Neural cell (in vitro differentiated cells): ENCODE data around the gene RBM20.

ENCODE experiments used
- EZH2 ChIP-seq: fragments of 200-600, 300-800 bp; shearing (Covaris generic), sonication (generic); IDR thresholded peaks from 2 replicates; pipeline ENCODE4 v1.6.1; 2014; ENCODE audit warnings: antibody characterized with exemption, low read length, borderline replicate concordance, mild to moderate bottlenecking; ENCODE audit not compliant: insufficient read depth, poor library complexity, severe bottlenecking
- MXI1 ChIP-seq: fragments of 450-650 bp; conservative IDR thresholded peaks from 2 replicates; pipeline ENCODE4 v1.6.1; 2014; ENCODE audit warnings: antibody characterized with exemption, mild to moderate bottlenecking; ENCODE audit not compliant: poor library complexity, severe bottlenecking
- RAD21 ChIP-seq: fragments of 450-650 bp; conservative IDR thresholded peaks from 2 replicates; pipeline ENCODE4 v1.6.1; 2014; ENCODE audit warnings: antibody characterized with exemption, mild to moderate bottlenecking, moderate library complexity
- TAF1 ChIP-seq: IDR thresholded peaks from 2 replicates; pipeline ENCODE4 v1.6.1; 2012; ENCODE audit warnings: low read depth
- TF ChIP-seq, protein P1 (sequence below): fragments of 450-650 bp; IDR thresholded peaks from 2 replicates; pipeline ENCODE4 v1.5.1; 2014; ENCODE audit warnings: antibody characterized with exemption, mild to moderate bottlenecking, moderate library complexity; ENCODE audit not compliant: poor library complexity, severe bottlenecking

DNA sequence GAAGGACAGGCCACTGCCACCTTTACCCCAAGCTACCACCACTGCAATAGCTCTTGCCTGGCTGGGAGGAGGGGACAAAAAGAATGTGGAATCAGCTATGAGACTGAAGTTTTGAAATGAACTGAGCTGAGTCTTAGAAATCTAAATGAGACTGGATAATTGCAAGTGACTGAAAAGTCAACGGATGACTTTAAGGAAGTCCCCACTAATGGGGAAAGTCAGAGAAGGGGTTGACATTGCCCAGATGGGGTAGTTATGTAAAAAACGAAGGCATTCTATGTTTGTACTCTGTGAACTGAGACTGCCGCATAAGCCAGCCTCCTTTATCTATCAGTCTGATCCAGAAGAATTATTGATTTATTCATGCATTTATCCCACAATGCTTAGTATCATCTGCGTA, 67.2 kb downstream of the RBM20 start:
- TF ChIP-seq, protein P1, sequence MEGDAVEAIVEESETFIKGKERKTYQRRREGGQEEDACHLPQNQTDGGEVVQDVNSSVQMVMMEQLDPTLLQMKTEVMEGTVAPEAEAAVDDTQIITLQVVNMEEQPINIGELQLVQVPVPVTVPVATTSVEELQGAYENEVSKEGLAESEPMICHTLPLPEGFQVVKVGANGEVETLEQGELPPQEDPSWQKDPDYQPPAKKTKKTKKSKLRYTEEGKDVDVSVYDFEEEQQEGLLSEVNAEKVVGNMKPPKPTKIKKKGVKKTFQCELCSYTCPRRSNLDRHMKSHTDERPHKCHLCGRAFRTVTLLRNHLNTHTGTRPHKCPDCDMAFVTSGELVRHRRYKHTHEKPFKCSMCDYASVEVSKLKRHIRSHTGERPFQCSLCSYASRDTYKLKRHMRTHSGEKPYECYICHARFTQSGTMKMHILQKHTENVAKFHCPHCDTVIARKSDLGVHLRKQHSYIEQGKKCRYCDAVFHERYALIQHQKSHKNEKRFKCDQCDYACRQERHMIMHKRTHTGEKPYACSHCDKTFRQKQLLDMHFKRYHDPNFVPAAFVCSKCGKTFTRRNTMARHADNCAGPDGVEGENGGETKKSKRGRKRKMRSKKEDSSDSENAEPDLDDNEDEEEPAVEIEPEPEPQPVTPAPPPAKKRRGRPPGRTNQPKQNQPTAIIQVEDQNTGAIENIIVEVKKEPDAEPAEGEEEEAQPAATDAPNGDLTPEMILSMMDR = no peak
- TF ChIP-seq TAF1 (no peak), MXI1 (no peak), EZH2 (no peak), RAD21 (no peak)
